Subcutaneous abdominal adipose tissue (tissue), 5 donors: ENCODE measurements around the gene PROP1.

Experiments used
- H3K27ac ChIP-seq: one replicate; pipeline ENCODE4 v1.7.0; 2013; ENCODE audit warnings: low read depth, mild to moderate bottlenecking, inconsistent platforms, low read length, moderate library complexity
- H3K27me3 ChIP-seq, 5 donors: one replicate each; pipeline ENCODE4 v1.7.0; 2013; ENCODE audit warnings: low read length in 5 of 5, inconsistent platforms in 1 of 5; ENCODE audit not compliant: control insufficient read depth in 5 of 5, insufficient read depth in 4 of 5
- H3K36me3 ChIP-seq, 5 donors: one replicate each; pipeline ENCODE4 v1.7.0; 2013; ENCODE audit warnings: low read length in 5 of 5; ENCODE audit not compliant: control insufficient read depth in 5 of 5, insufficient read depth in 5 of 5
- H3K4me1 ChIP-seq, 5 donors: one replicate each; pipeline ENCODE4 v1.7.0; 2013; ENCODE audit warnings: low read length in 5 of 5, mild to moderate bottlenecking in 3 of 5, moderate library complexity in 1 of 5; ENCODE audit not compliant: control insufficient read depth in 5 of 5, insufficient read depth in 5 of 5
- H3K4me3 ChIP-seq, 5 donors: one replicate each; pipeline ENCODE4 v1.7.0; 2013; ENCODE audit warnings: low read length in 5 of 5, low read depth in 1 of 5
- H3K9ac ChIP-seq, 5 donors: one replicate each; pipeline ENCODE4 v1.7.0; 2013; ENCODE audit warnings: low read length in 5 of 5, mild to moderate bottlenecking in 4 of 5, moderate library complexity in 3 of 5
- H3K9me3 ChIP-seq, 5 donors: one replicate each; pipeline ENCODE4 v1.7.0; 2013; ENCODE audit warnings: low read length in 5 of 5; ENCODE audit not compliant: control insufficient read depth in 5 of 5
- donor health status: healthy.
- donor health status: healthy.
- donor health status: healthy.
- donor health status: healthy.
- donor health status: healthy.

PROP1 gene

DNA sequence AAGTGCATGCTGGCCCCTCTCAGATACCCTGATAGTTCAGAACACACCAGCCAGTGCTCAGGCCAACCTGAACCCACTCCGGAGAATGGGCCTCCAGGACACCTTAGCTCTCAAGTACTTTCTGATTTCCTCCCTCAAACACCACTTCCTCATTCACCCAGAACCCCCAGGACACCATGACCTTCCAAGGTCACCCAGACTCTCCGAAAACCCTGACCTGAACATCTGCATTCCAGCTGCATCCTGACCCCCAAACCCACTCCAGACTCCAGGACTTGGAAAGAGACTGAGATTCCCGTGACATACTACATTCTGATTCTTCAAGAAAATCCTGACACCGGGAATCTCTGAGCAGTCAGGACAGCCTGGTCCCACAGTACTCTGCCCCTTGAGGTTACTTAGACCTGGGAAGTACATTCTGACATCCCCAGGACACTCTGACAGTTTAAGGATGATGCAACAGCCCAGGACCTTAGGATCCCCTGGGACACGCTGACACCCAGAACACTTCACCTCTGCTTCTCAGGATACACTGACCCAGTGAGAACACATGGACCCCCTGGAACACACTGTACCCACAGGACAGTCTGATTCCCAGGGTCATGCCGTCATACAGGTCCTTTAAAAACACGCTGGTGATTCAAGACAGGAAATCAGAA, 747 bp upstream of the PROP1 start:
- Histone ChIP-seq H3K27me3 (peaks cover 9 to 28% (median 13%) of the 10 kb centered on the region in 5 donors), H3K36me3 (no peaks in the 10 kb centered on the region)

GRCh38 chr5:177994561-177995190, 1.4 kb downstream of the PROP1 start:
- Histone ChIP-seq H3K9me3 (no peaks in the 10 kb centered on the region), H3K4me3 (no peak overlapping the region), H3K9ac (no peak overlapping the region), H3K27me3 (peaks cover 9 to 28% (median 13%) of the 10 kb centered on the region in 5 donors), H3K27ac (no peak overlapping the region), H3K36me3 (no peaks in the 10 kb centered on the region), H3K4me1 (no peaks in the 10 kb centered on the region)

More for the DNA sequence above, 747 bp upstream of the PROP1 start:
- no peak overlapping the region for H3K9ac ChIP-seq
- H3K4me3 ChIP-seq = no peak overlapping the region
- H3K27ac ChIP-seq = no peak overlapping the region
- no peaks in the 10 kb centered on the region for H3K4me1 ChIP-seq
- no peaks in the 10 kb centered on the region for H3K9me3 ChIP-seq

DNA sequence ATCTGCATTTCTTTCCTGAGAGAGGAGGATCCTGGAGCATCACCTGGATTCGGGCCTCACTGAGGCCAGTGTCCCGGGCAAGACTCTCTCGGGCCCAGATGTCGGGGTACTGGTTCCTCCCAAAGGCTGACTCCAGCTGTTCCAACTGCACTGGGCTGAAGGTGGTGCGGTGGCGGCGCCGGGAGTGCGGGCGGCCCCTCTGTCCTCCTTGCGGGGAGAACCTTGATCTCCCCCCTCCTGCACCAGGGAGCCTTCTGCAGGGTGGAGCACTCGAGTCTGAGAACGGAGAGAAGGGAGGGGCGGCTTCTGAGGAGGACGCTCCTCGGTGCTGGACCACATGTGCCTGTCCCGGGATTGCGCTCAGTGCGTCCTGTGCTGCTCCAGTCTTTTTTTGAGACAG, 2.0 kb downstream of the PROP1 start:
- Histone ChIP-seq H3K4me1 (no peaks in the 10 kb centered on the region), H3K4me3 (no peak overlapping the region), H3K27me3 (peaks cover 5 to 23% (median 13%) of the 10 kb centered on the region in 5 donors), H3K27ac (no peak overlapping the region), H3K36me3 (no peaks in the 10 kb centered on the region), H3K9ac (no peak overlapping the region), H3K9me3 (no peaks in the 10 kb centered on the region)

GRCh38 chr5:177992466-177992865, 3.6 kb downstream of the PROP1 start:
- Histone ChIP-seq H3K9ac (no peak overlapping the region), H3K27ac (no peak overlapping the region), H3K4me3 (no peak overlapping the region), H3K27me3 (peaks cover 5 to 24% (median 11%) of the 10 kb centered on the region in 5 donors), H3K9me3 (no peaks in the 10 kb centered on the region), H3K36me3 (no peaks in the 10 kb centered on the region), H3K4me1 (no peaks in the 10 kb centered on the region)

GRCh38 chr5:177988989-177989625, 6.9 kb downstream of the PROP1 start:
- Histone ChIP-seq H3K36me3 (no peaks in the 10 kb centered on the region), H3K4me3 (no peak overlapping the region), H3K9ac (no peak overlapping the region), H3K9me3 (no peaks in the 10 kb centered on the region), H3K27me3 (peaks cover 5 to 21% (median 13%) of the 10 kb centered on the region in 5 donors), H3K4me1 (no peaks in the 10 kb centered on the region), H3K27ac (no peak overlapping the region)

GRCh38 chr5:177987326-177987725, 8.7 kb downstream of the PROP1 start:
- Histone ChIP-seq H3K27me3 (peaks cover 20 to 39% (median 31%) of the 10 kb centered on the region in 5 donors), H3K27ac (no peak overlapping the region), H3K36me3 (no peaks in the 10 kb centered on the region), H3K4me3 (no peak overlapping the region), H3K4me1 (no peaks in the 10 kb centered on the region), H3K9me3 (no peaks in the 10 kb centered on the region), H3K9ac (no peak overlapping the region)

DNA sequence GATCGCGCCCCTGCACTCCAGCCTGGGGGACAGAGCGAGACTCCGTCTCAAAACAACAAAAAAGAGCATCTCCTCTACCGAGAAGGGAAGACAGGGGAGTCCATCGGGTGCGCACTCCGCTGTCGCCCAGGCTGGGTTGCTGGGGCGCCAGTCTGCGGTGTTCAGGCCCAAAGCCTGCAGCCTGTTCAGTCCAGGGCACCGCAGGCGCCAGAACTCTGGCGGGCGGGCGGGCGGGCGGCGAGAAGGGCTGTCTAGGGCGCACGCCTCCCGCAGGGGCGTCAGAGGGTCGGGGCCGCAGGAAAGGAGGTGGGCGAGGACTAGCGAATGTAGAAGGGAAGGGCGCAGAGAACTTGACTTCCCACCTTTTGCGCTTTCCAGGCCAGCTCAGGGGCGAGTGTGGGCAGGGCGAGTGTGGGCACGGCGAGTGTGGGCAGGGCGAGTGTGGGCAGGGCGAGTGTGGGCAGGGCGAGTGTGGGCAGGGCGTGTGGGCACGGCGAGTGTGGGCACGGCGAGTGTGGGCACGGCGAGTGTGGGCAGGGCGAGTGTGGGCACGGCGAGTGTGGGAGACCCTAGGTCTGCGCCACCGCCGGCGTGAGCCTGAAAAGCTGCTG, 10.5 kb downstream of the PROP1 start:
- Histone ChIP-seq H3K4me1 (no peaks in the 10 kb centered on the region), H3K4me3 (no peak overlapping the region), H3K9me3 (no peaks in the 10 kb centered on the region), H3K9ac (no peak overlapping the region), H3K36me3 (no peaks in the 10 kb centered on the region), H3K27ac (no peak overlapping the region), H3K27me3 (peaks cover 34 to 57% (median 46%) of the 10 kb centered on the region in 5 donors)

DNA sequence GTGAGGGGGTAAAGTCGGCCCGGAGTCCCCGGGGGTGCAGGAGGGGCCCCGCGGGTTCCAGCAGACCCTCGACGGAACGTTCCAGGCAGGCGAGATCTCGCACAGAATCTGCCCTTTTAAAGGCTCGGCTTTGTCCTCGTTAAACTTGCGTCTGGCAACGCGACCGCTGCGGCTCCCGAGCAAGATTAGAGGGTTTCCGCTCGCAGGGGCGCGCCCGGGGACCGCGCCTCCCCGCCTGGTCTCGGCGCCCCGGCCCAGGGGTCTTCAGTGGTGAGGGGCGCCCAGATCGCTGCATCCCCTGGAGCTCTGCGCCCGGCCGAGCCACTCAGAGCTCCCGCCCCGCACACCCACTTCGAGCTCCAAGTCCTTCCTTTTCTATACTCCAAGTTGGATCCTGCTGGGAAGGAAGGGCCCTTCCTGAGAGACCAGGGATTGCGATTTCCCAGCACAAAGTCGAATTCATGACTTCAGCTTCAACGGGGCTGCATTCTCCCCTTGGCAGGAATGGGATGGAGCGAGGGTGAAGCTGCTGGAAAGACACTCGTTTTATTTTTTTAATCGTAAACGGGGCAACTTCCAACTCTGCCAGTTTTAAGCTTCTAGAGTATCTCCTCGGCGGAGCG, 11.3 kb downstream of the PROP1 start:
- Histone ChIP-seq H3K9me3 (no peaks in the 10 kb centered on the region), H3K4me1 (peaks cover 0 to 3% (median 0%) of the 10 kb centered on the region in 5 donors), H3K36me3 (no peaks in the 10 kb centered on the region), H3K4me3 (no peak overlapping the region), H3K9ac (no peak overlapping the region), H3K27me3 (peaks cover 34 to 58% (median 50%) of the 10 kb centered on the region in 5 donors), H3K27ac (no peak overlapping the region)

GRCh38 chr5:177983763-177984583, 12.1 kb downstream of the PROP1 start:
- no peaks in the 10 kb centered on the region for H3K9me3 ChIP-seq
- H3K27ac ChIP-seq = no peak overlapping the region
- no peak overlapping the region for H3K4me3 ChIP-seq
- peaks cover 34 to 58% (median 50%) of the 10 kb centered on the region in 5 donors for H3K27me3 ChIP-seq
- no peak overlapping the region for H3K9ac ChIP-seq
- H3K36me3 ChIP-seq = no peaks in the 10 kb centered on the region
- H3K4me1 ChIP-seq = peaks cover 0 to 3% (median 0%) of the 10 kb centered on the region in 5 donors
